K562 (cell line): ENCODE data around the gene NUP205. TPM values are rescaled to one million over a fixed set of nuclear protein-coding genes. Genes with fewer than 3 reads are reported as not detected.

Source experiments
- ATF7 ChIP-seq: fragments of 450-650 bp; IDR thresholded peaks from 2 replicates; pipeline ENCODE4 v1.7.1; 2014; ENCODE audit warnings: mild to moderate bottlenecking, moderate library complexity
- BRCA1 ChIP-seq, 2 experiments: fragments of 450-650 bp in 1 of 2; sonication (generic) in 1 of 2; formaldehyde crosslinking in 1 of 2; IDR thresholded peaks; 2 replicates each; pipeline versions ENCODE4 v1.5.0 to v1.6.1; 2017 to 2020; ENCODE audit warnings: mild to moderate bottlenecking in 1 of 2, missing genetic modification reagents in 1 of 2
- CBFB ChIP-seq: sonication (generic); formaldehyde crosslinking; IDR thresholded peaks from 2 replicates; pipeline ENCODE4 v1.4.0; 2020; ENCODE audit warnings: mild to moderate bottlenecking, missing genetic modification reagents
- E2F8 ChIP-seq: fragments of 450-650 bp; IDR thresholded peaks from 2 replicates; pipeline ENCODE4 v1.7.1; 2018; ENCODE audit warnings: mild to moderate bottlenecking, low read depth; ENCODE audit not compliant: partially characterized antibody
- ETS2 ChIP-seq: IDR thresholded peaks from 2 replicates; pipeline ENCODE4 v1.6.1; 2016; ENCODE audit warnings: borderline replicate concordance, missing genetic modification characterization, mild to moderate bottlenecking, moderate library complexity, missing compliant biosample characterization; ENCODE audit not compliant: poor library complexity, severe bottlenecking
- ETV6 ChIP-seq, 3 experiments: fragments of 150-350 bp in 1 of 3; sonication (generic) in 1 of 3; formaldehyde crosslinking in 1 of 3; IDR thresholded peaks; 2 replicates each; pipeline versions ENCODE4 v1.6.1 to v1.8.0; 2014 to 2022; ENCODE audit warnings: borderline replicate concordance in 2 of 3, low read depth in 2 of 3, antibody characterized with exemption in 1 of 3, low read length in 1 of 3, mild to moderate bottlenecking in 1 of 3, missing genetic modification reagents in 1 of 3
- EZH2 ChIP-seq: IDR thresholded peaks from 2 replicates; pipeline ENCODE4 v1.6.1; 2012; ENCODE audit warnings: low read depth, mild to moderate bottlenecking, inconsistent platforms, low read length, borderline replicate concordance
- FOXA3 ChIP-seq, 2 experiments: fragments of 450-650 bp in 1 of 2; sonication (generic) in 1 of 2; formaldehyde crosslinking; IDR thresholded peaks in 1 of 2; conservative IDR thresholded peaks in 1 of 2; 2 replicates each; pipeline versions ENCODE4 v1.4.0 to v1.8.0; 2020 to 2022; ENCODE audit warnings: mild to moderate bottlenecking in 2 of 2, missing genetic modification reagents in 1 of 2
- L3MBTL2 ChIP-seq: fragments of 450-650 bp; IDR thresholded peaks from 2 replicates; pipeline ENCODE4 v1.6.1; 2016; ENCODE audit warnings: mild to moderate bottlenecking, moderate library complexity
- NR2F6 ChIP-seq: fragments of 450-650 bp; formaldehyde crosslinking; IDR thresholded peaks from 2 replicates; pipeline ENCODE4 v1.4.0; 2020; ENCODE audit warnings: mild to moderate bottlenecking
- NR3C1 ChIP-seq: sonication (generic); formaldehyde crosslinking; IDR thresholded peaks from 2 replicates; pipeline ENCODE4 v1.8.1; 2022; ENCODE audit warnings: missing genetic modification reagents
- NR4A1 ChIP-seq, 2 experiments: fragments of 250-450 bp in 1 of 2; fragments of 450-650 bp in 1 of 2; sonication (Bioruptor Pico) in 1 of 2; IDR thresholded peaks; 2 replicates each; pipeline versions ENCODE4 v1.4.0 to v1.6.1; 2016 to 2020; ENCODE audit warnings: mild to moderate bottlenecking in 2 of 2, missing compliant biosample characterization in 1 of 2, missing genetic modification characterization in 1 of 2, moderate library complexity in 1 of 2
- PML ChIP-seq: IDR thresholded peaks from 2 replicates; pipeline ENCODE4 v1.6.1; 2012; ENCODE audit warnings: low read length, inconsistent platforms
- SAFB ChIP-seq: fragments of 200-400 bp; formaldehyde crosslinking; IDR thresholded peaks from 2 replicates; pipeline ENCODE4 v1.6.1; 2017; ENCODE audit warnings: low read depth, low read length, borderline replicate concordance
- TFAM ChIP-seq: fragments of 250-450 bp; sonication (Bioruptor Pico); conservative IDR thresholded peaks from 2 replicates; pipeline ENCODE4 v1.5.0; 2021; ENCODE audit warnings: mild to moderate bottlenecking, moderate library complexity
- TRIM24 ChIP-seq, 2 experiments: fragments of 450-650 bp; IDR thresholded peaks; 2 replicates each; pipeline ENCODE4 v1.6.1; 2016
- ZC3H11A ChIP-seq: IDR thresholded peaks from 2 replicates; pipeline ENCODE4 v1.6.1; 2012; ENCODE audit warnings: low read depth, low read length, improper control_type of control experiment
- ZNF143 ChIP-seq: sonication (generic); formaldehyde crosslinking; IDR thresholded peaks from 2 replicates; pipeline ENCODE4 v1.9.0; 2022; ENCODE audit warnings: mild to moderate bottlenecking, missing genetic modification reagents
- ZNF239 ChIP-seq: fragments of 250-450 bp; sonication (Bioruptor Pico); IDR thresholded peaks from 2 replicates; pipeline ENCODE4 v1.4.0; 2020; ENCODE audit warnings: mild to moderate bottlenecking
- ZNF717 ChIP-seq: fragments of 250-450 bp; sonication (Bioruptor Pico); IDR thresholded peaks from 2 replicates; pipeline ENCODE4 v1.5.0; 2021
- polyA plus RNA-seq, 8 experiments: library from polyadenylated mRNA; depleted of rRNA in 4 of 8; stranded (reverse) in 5 of 8; unstranded in 3 of 8; fragments of >200 nt; fragmentation: Nextera tagmentation in 2 of 8; fragmentation: Illumina TruSeq in 1 of 8; extraction: Ambion mirVana in 2 of 8; extraction: Trizol in 1 of 8; gene quantifications; 2 replicates each; pipeline versions ENCODE4 v1.2.1 to v1.2.3, GENCODE V29; 2011 to 2014; ENCODE audit warnings: inconsistent platforms in 1 of 8, missing spikeins in 1 of 8
- total RNA-seq, 7 experiments: library from RNA; depleted of rRNA in 6 of 7; stranded (reverse); fragments of >200 nt in 6 of 7; fragmentation: Illumina TruSeq in 2 of 7; extraction: Trizol in 2 of 7; gene quantifications; 2 replicates each; pipeline versions ENCODE4 v1.2.1 to v1.2.3, GENCODE V29; 2011 to 2021; ENCODE audit warnings: low replicate concordance in 1 of 7
- TF ChIP-seq, protein P1 (sequence below): fragments of 250-450 bp; sonication (Bioruptor Pico); IDR thresholded peaks from 2 replicates; pipeline ENCODE4 v1.8.0; 2021; ENCODE audit warnings: moderate library complexity, mild to moderate bottlenecking, inconsistent platforms
- TF ChIP-seq, protein P2 (sequence below): fragments of 250-450 bp; sonication (Bioruptor Pico); IDR thresholded peaks from 2 replicates; pipeline ENCODE4 v1.4.0; 2020

NUP205 gene
- total and polyA plus RNA-seq, 9 of the 15 experiments (the other 6 are each of a cell fraction or from before 2014, with no cell fraction given) = 101 to 282 (median 193) TPM

DNA sequence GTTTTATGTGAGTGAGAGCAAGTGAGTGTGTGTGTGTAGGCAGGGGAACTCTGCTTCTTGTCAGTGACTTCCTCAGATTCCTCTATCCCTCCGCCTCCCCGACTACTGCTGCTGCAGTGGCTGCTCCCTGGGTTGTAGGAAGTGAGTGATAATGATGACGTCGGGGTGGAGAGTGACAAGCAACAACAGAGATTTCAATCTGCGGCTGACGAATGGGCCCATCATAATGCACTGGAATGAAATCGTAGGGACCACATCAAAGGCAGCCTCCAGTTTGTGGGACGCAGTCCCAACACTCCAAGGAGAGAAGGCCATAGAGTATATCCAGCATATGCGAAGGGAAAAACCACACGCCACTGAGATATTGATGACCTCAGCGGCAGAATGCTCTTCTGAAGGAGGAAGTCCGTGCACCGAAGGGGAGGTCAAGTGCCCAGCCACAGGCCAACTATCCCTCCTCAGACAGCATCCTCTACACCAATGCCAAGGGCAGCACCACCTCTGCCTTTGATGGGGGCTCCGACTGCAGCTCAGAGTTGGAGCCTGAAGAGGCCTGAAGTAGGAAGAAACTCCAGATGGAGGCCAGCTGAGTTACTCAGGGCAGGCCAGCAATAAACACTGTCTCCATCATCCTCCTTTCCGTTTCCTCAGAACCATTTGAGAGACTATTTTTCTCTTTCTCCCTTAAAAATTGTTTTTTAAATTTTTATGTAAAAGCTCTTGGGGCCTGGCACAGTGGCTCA lies 93.3 kb downstream of the NUP205 start (continued):
- TF ChIP-seq FOXA3 (CRISPR knock-in tag; conservative IDR thresholded peaks at IDR 0.05 in 1 of 2, IDR thresholded peaks at IDR 0.05 in 1 of 2) = 0 out of 4 replicates have a peak, but pooled peaks of 1 of the 2 experiments have one; percentile 50
- TF ChIP-seq PML = peak; percentile 61; the same call in 1 of the 2 replicates
- no peak for TF ChIP-seq SAFB
- no peak; a peak in 1 of 4 replicates for TF ChIP-seq TRIM24 (IDR thresholded peaks at IDR 0.05)
- TF ChIP-seq TFAM (CRISPR knock-in tag) = no peak
- peak; percentile 47 for TF ChIP-seq E2F8
- no peak for TF ChIP-seq BRCA1 (IDR thresholded peaks at IDR 0.05)
- 0 out of 2 replicates have a peak, but pooled peaks have one; percentile 76 for TF ChIP-seq BRCA1 (CRISPR knock-in tag; IDR thresholded peaks at IDR 0.05)
- no peak for TF ChIP-seq ETS2 (tag)
- TF ChIP-seq CBFB = peak; percentile 81; the same call in 1 of the 2 replicates
- no peak for TF ChIP-seq NR3C1
- TF ChIP-seq NR2F6 (CRISPR knock-in tag) = 0 out of 2 replicates have a peak, but pooled peaks have one; percentile 22
- no peak; the same call in 1 of the 2 replicates for TF ChIP-seq L3MBTL2
- TF ChIP-seq ETV6 (IDR thresholded peaks at IDR 0.05; ENCODE audit: borderline replicate concordance in 1 of 2, low read depth in 2 of 2, low read length in 1 of 2) = peak in 1 of 2 experiments; percentile 64; a peak in 1 of 4 replicates
- no peak for TF ChIP-seq ETV6 (CRISPR knock-in tag; IDR thresholded peaks at IDR 0.05; ENCODE audit: borderline replicate concordance)
- TF ChIP-seq NR4A1 (CRISPR knock-in tag; IDR thresholded peaks at IDR 0.05) = no peak
- no peak for TF ChIP-seq NR4A1 (tag; IDR thresholded peaks at IDR 0.05)
- TF ChIP-seq ATF7 = peak; percentile 97
- TF ChIP-seq, protein P1, sequence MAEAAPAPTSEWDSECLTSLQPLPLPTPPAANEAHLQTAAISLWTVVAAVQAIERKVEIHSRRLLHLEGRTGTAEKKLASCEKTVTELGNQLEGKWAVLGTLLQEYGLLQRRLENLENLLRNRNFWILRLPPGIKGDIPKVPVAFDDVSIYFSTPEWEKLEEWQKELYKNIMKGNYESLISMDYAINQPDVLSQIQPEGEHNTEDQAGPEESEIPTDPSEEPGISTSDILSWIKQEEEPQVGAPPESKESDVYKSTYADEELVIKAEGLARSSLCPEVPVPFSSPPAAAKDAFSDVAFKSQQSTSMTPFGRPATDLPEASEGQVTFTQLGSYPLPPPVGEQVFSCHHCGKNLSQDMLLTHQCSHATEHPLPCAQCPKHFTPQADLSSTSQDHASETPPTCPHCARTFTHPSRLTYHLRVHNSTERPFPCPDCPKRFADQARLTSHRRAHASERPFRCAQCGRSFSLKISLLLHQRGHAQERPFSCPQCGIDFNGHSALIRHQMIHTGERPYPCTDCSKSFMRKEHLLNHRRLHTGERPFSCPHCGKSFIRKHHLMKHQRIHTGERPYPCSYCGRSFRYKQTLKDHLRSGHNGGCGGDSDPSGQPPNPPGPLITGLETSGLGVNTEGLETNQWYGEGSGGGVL (CRISPR knock-in tag) = no peak
- peak; percentile 54 for TF ChIP-seq ZNF239 (CRISPR knock-in tag)
- peak; percentile 43; the same call in 1 of the 2 replicates for TF ChIP-seq ZNF143 (CRISPR knock-in tag)
- no peak for TF ChIP-seq ZC3H11A
- TF ChIP-seq EZH2 = no peak
- no peak for TF ChIP-seq ZNF717
- TF ChIP-seq, protein P2, sequence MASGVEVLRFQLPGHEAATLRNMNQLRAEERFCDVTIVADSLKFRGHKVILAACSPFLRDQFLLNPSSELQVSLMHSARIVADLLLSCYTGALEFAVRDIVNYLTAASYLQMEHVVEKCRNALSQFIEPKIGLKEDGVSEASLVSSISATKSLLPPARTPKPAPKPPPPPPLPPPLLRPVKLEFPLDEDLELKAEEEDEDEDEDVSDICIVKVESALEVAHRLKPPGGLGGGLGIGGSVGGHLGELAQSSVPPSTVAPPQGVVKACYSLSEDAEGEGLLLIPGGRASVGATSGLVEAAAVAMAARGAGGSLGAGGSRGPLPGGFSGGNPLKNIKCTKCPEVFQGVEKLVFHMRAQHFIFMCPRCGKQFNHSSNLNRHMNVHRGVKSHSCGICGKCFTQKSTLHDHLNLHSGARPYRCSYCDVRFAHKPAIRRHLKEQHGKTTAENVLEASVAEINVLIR (CRISPR knock-in tag) = peak; percentile 87
